Fibroblast of skin of back (primary cell): ENCODE measurements around the gene ADO.
A peak's percentile ranks its signal among the peaks of the same experiment; 100 is the strongest.

Experiments used
- DNase-seq: peaks from one replicate; pipeline ENCODE4 v3.0.0-alpha.2; 2013

Gene ADO

GRCh38 chr10:62794306-62794705, 10.2 kb upstream of the ADO start:
- peak; percentile 88 for DNase-seq

- DNase-seq: no peak
Observed at GRCh38 chr10:62795100-62795499, 9.4 kb upstream of the ADO start.

GRCh38 chr10:62795762-62796161, 8.8 kb upstream of the ADO start:
- no peak for DNase-seq

GRCh38 chr10:62796896-62797295, 7.6 kb upstream of the ADO start:
- DNase-seq: no peak

- no peak for DNase-seq
Observed at GRCh38 chr10:62801871-62802270, 2.6 kb upstream of the ADO start.

- DNase-seq: no peak
Observed at GRCh38 chr10:62803724-62804355, 680 bp upstream of the ADO start.

GRCh38 chr10:62805231-62806099, 945 bp downstream of the ADO start:
- peak; percentile 63 for DNase-seq

GRCh38 chr10:62806251-62806650, 1.7 kb downstream of the ADO start:
- DNase-seq: peak; percentile 18

GRCh38 chr10:62810156-62810902, 5.8 kb downstream of the ADO start:
- no peak for DNase-seq

- DNase-seq: no peak
Observed at GRCh38 chr10:62811159-62811875, 6.8 kb downstream of the ADO start.

- DNase-seq: no peak
Observed at GRCh38 chr10:62812672-62813439, 8.3 kb downstream of the ADO start.

- no peak for DNase-seq
Observed at GRCh38 chr10:62813453-62813852, 8.9 kb downstream of the ADO start.

GRCh38 chr10:62813981-62814380, 9.5 kb downstream of the ADO start:
- no peak for DNase-seq

GRCh38 chr10:62814756-62815380, 10.3 kb downstream of the ADO start:
- no peak for DNase-seq

- DNase-seq: no peak
Observed at GRCh38 chr10:62815381-62816075, 11.0 kb downstream of the ADO start.

- DNase-seq: no peak
Observed at GRCh38 chr10:62816076-62816330, 11.5 kb downstream of the ADO start.

- DNase-seq: peak; percentile 94
Observed at GRCh38 chr10:62816331-62817120, 12.0 kb downstream of the ADO start, which contains the start of gene EGR2. Gene EGR2 (minus strand): TSS chr10:62816366. CDS start chr10:62816029, 337 bp downstream.

GRCh38 chr10:62817121-62817765, 12.7 kb downstream of the ADO start:
- no peak for DNase-seq

GRCh38 chr10:62817766-62818425, 13.4 kb downstream of the ADO start:
- peak; percentile 60 for DNase-seq
